HCT116 (cell line): ENCODE data around the gene GBE1. TPM values are rescaled to one million over a fixed set of nuclear protein-coding genes. Genes with fewer than 3 reads are reported as not detected.

ENCODE experiments used
- ATAC-seq: fragments of 200-7000 bp; cut with Tn5 transposase; 2 replicates; pipeline ENCODE4 v1.9.1; 2020; ENCODE audit warnings: mild to moderate bottlenecking, moderate library complexity
- BruUV-seq: library from RNA; stranded (reverse); fragments of 400-500 nt; replicated peaks from 2 replicates; lab custom pipeline; 2021; lab: Mats Ljungman, UMichigan
- CTCF ChIA-PET: fragments of 300-600 bp; sonication (Branson Sonifier 250); formaldehyde crosslinking; loops from one replicate; lab custom pipeline; 2021; ENCODE audit warnings: antibody characterized with exemption; lab: Charles Lee
- POLR2A ChIA-PET: fragments of 300-600, 350-600 bp; sonication (Branson Sonifier 250); formaldehyde crosslinking; loops from one replicate; lab custom pipeline; 2021; ENCODE audit warnings: antibody characterized with exemption; lab: Charles Lee
- RAD21 ChIA-PET, 2 experiments: fragments of 300-600 bp; sonication (Branson Sonifier 250); formaldehyde crosslinking; loops; one replicate each; lab custom pipeline; 2023; ENCODE audit warnings: low total read pairs in 2 of 2; ENCODE audit not compliant: uncharacterized antibody in 2 of 2, unreplicated experiment in 2 of 2, low non-redundant PET in 1 of 2; lab: Charles Lee
- DNase-seq: peaks from one replicate; pipeline ENCODE4 v3.0.0-alpha.2; 2010; ENCODE audit warnings: low read depth, low spot score
- H2AFZ ChIP-seq: fragments of 200-600 bp; shearing (Covaris generic), sonication (generic); 2 replicates; pipeline ENCODE4 v1.6.1; 2017; ENCODE audit warnings: low read depth, mixed run types, mixed read lengths, antibody characterized with exemption, low read length; ENCODE audit not compliant: poor library complexity, severe bottlenecking
- H3K27ac ChIP-seq: 2 replicates; pipeline ENCODE4 v1.5.1; 2012; ENCODE audit warnings: low read depth, low read length
- H3K27me3 ChIP-seq: fragments of 200-600 bp; sonication (generic); 2 replicates; pipeline ENCODE4 v1.6.1; 2016; ENCODE audit warnings: mixed run types, low read length, mixed read lengths; ENCODE audit not compliant: insufficient read depth
- H3K36me3 ChIP-seq, 2 experiments: fragments of 200-500 bp in 1 of 2; fragments of 200-600 bp in 1 of 2; sonication (Bioruptor generic) in 1 of 2; sonication (generic) in 1 of 2; 2 replicates each; pipeline versions ENCODE4 v1.5.1 to v1.6.1; 2014 to 2016; ENCODE audit warnings: low read length in 2 of 2, inconsistent platforms in 1 of 2, mixed read lengths in 1 of 2, mixed run types in 1 of 2; ENCODE audit not compliant: insufficient read depth in 2 of 2, control insufficient read depth in 1 of 2
- H3K4me1 ChIP-seq, 2 experiments: fragments of 200-600 bp in 1 of 2; sonication (generic) in 1 of 2; 2 replicates each; pipeline versions ENCODE4 v1.5.1 to v1.6.1; 2012 to 2017; ENCODE audit warnings: low read length in 2 of 2, inconsistent platforms in 1 of 2, mild to moderate bottlenecking in 1 of 2, mixed read lengths in 1 of 2, mixed run types in 1 of 2, moderate library complexity in 1 of 2; ENCODE audit not compliant: insufficient read depth in 2 of 2, control insufficient read depth in 1 of 2
- H3K4me2 ChIP-seq: fragments of 200-600 bp; sonication (generic); 2 replicates; pipeline ENCODE4 v1.6.1; 2017; ENCODE audit warnings: mixed run types, low read length, mixed read lengths
- H3K4me3 ChIP-seq, 2 experiments: fragments of 200-600 bp in 1 of 2; sonication (generic) in 1 of 2; replicated peaks in 1 of 2; 2 replicates each; pipeline ENCODE4 v1.5.1; 2011 to 2016; ENCODE audit warnings: low read length in 2 of 2, control low read depth in 1 of 2, low read depth in 1 of 2, mild to moderate bottlenecking in 1 of 2, mixed read lengths in 1 of 2, mixed run types in 1 of 2
- H3K79me2 ChIP-seq: fragments of 200-600 bp; sonication (generic); 2 replicates; pipeline ENCODE4 v1.6.1; 2017; ENCODE audit warnings: mild to moderate bottlenecking, mixed run types, low read length, moderate library complexity, mixed read lengths; ENCODE audit not compliant: insufficient read depth
- H3K9ac ChIP-seq: fragments of 200-600 bp; sonication (generic); 2 replicates; pipeline ENCODE4 v1.6.1; 2016; ENCODE audit warnings: low read length, mixed read lengths
- H3K9me2 ChIP-seq: fragments of 200-600 bp; sonication (generic), shearing (Covaris generic); 2 replicates; pipeline ENCODE4 v1.6.1; 2017; ENCODE audit warnings: mixed run types, mild to moderate bottlenecking, moderate library complexity; ENCODE audit not compliant: insufficient read depth
- H3K9me3 ChIP-seq, 2 experiments: fragments of 200-500 bp in 1 of 2; fragments of 200-600 bp in 1 of 2; sonication (Bioruptor generic) in 1 of 2; sonication (generic) in 1 of 2; 2 replicates each; pipeline ENCODE4 v1.6.1; 2014 to 2017; ENCODE audit warnings: low read length in 2 of 2, mixed read lengths in 2 of 2, inconsistent platforms in 1 of 2, low read depth in 1 of 2, mild to moderate bottlenecking in 1 of 2, mixed run types in 1 of 2, moderate library complexity in 1 of 2; ENCODE audit not compliant: control insufficient read depth in 1 of 2, insufficient read depth in 1 of 2
- H4K20me1 ChIP-seq: fragments of 200-600 bp; sonication (generic), shearing (Covaris generic); 2 replicates; pipeline ENCODE4 v1.6.1; 2017; ENCODE audit warnings: mixed run types, mild to moderate bottlenecking, moderate library complexity; ENCODE audit not compliant: insufficient read depth
- CBX3 ChIP-seq: IDR thresholded peaks from 2 replicates; pipeline ENCODE4 v1.6.1; 2012; ENCODE audit warnings: low read depth
- CEBPB ChIP-seq: IDR thresholded peaks from 2 replicates; pipeline ENCODE4 v1.6.1; 2012; ENCODE audit warnings: low read depth
- EGR1 ChIP-seq: IDR thresholded peaks from 2 replicates; pipeline ENCODE4 v1.6.1; 2012; ENCODE audit warnings: low read depth
- EZH2 ChIP-seq: fragments of 200-600 bp; sonication (generic); IDR thresholded peaks from 2 replicates; pipeline ENCODE4 v1.6.1; 2017; ENCODE audit warnings: antibody characterized with exemption, mixed run types
- EZH2phosphoT487 ChIP-seq: fragments of 200-600 bp; IDR thresholded peaks from 2 replicates; pipeline ENCODE4 v1.6.1; 2018; ENCODE audit warnings: antibody characterized with exemption, borderline replicate concordance
- FOSL1 ChIP-seq: IDR thresholded peaks from 2 replicates; pipeline ENCODE4 v1.6.1; 2012; ENCODE audit warnings: low read depth
- POLR2A ChIP-seq: IDR thresholded peaks from 2 replicates; pipeline ENCODE4 v1.7.0; 2011; ENCODE audit warnings: borderline replicate concordance; ENCODE audit not compliant: insufficient read depth, insufficient read length; ENCODE audit errors: extremely low read depth
- POLR2AphosphoS5 ChIP-seq: IDR thresholded peaks from 2 replicates; pipeline ENCODE4 v1.6.1; 2011; ENCODE audit warnings: mild to moderate bottlenecking, low read depth, low read length, moderate library complexity
- RAD21 ChIP-seq: IDR thresholded peaks from 2 replicates; pipeline ENCODE4 v1.6.1; 2012; ENCODE audit warnings: low read depth, mild to moderate bottlenecking
- TCF7L2 ChIP-seq: IDR thresholded peaks from 2 replicates; pipeline ENCODE4 v1.7.0; 2011; ENCODE audit warnings: borderline replicate concordance, inconsistent platforms; ENCODE audit not compliant: insufficient read depth, insufficient read length; ENCODE audit errors: extremely low read depth
- ZFX ChIP-seq: fragments of 450-650 bp; IDR thresholded peaks from 2 replicates; pipeline ENCODE4 v1.6.1; 2017
- intact Hi-C: fragments of 100-400 bp; cut with micrococcal nuclease; formaldehyde crosslinking; loops from 2 replicates; pipeline ENCODE4 v1.10.0; 2022
- total RNA-seq: library from RNA; stranded (reverse); gene quantifications from one replicate; pipeline ENCODE4 v1.2.1, GENCODE V29; 2021; ENCODE audit not compliant: unreplicated experiment
- TF ChIP-seq, protein P1 (sequence below), 3 experiments: fragments of 200-600 bp in 1 of 3; sonication (generic) in 1 of 3; IDR thresholded peaks in 2 of 3; conservative IDR thresholded peaks in 1 of 3; 2 replicates each; pipeline ENCODE4 v1.5.1; 2012 to 2017; ENCODE audit warnings: low read depth in 2 of 3, low read length in 2 of 3, antibody characterized with exemption in 1 of 3, borderline replicate concordance in 1 of 3, control low read depth in 1 of 3, mild to moderate bottlenecking in 1 of 3, mixed read lengths in 1 of 3, mixed run types in 1 of 3, moderate library complexity in 1 of 3; ENCODE audit not compliant: insufficient read depth in 1 of 3
- TF ChIP-seq, protein P2 (sequence below): IDR thresholded peaks from 2 replicates; pipeline ENCODE4 v1.6.1; 2012; ENCODE audit warnings: low read depth
- TF ChIP-seq, protein P3 (sequence below): IDR thresholded peaks from 2 replicates; pipeline ENCODE4 v1.6.1; 2012
- TF ChIP-seq, protein P4 (sequence below): IDR thresholded peaks from 2 replicates; pipeline ENCODE4 v1.6.1; 2012

Gene GBE1
- total RNA-seq, 1 experiment from 2014 or later, result 27.7 TPM

DNA sequence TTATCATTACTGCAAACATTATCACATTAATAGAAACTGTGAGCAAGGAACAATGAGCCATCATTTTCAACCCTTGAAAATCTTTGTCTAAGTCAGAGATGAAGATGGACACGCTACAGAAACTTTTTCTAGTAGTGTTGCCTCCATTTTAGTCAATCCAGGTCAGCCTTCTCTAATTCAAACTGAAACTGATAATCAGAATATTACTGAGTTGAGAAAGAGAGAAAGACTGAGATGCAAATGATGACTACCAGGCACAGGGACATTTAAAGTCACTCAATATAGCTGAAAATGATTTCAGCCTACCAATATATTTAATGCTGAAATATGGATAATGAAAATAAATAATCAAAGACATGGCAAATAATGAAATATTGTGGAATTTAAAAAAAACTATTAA is 261.4 kb downstream of the GBE1 start:
- Histone ChIP-seq H3K4me1 (no peaks in the 10 kb centered on the region), H3K79me2 (no peaks in the 10 kb centered on the region), H3K36me3 (no peaks in the 10 kb centered on the region), H3K4me2 (no peak overlapping the region), H3K9me3 (no peaks in the 10 kb centered on the region), H3K4me3 (no peak overlapping the region), H3K27ac (no peak overlapping the region), H4K20me1 (no peaks in the 10 kb centered on the region), H2AFZ (no peak overlapping the region), H3K27me3 (no peaks in the 10 kb centered on the region), H3K9ac (no peak overlapping the region), H3K9me2 (no peaks in the 10 kb centered on the region)
- ChIA-PET POLR2A (no interaction called here), RAD21 (no interaction called here), CTCF (no interaction called here)
- no peak for ATAC-seq
- DNase-seq, result no peak
- TF ChIP-seq ZFX, result no peak
- BruUV-seq, result no TSS peak
- intact Hi-C loops, result no loop called here

DNA sequence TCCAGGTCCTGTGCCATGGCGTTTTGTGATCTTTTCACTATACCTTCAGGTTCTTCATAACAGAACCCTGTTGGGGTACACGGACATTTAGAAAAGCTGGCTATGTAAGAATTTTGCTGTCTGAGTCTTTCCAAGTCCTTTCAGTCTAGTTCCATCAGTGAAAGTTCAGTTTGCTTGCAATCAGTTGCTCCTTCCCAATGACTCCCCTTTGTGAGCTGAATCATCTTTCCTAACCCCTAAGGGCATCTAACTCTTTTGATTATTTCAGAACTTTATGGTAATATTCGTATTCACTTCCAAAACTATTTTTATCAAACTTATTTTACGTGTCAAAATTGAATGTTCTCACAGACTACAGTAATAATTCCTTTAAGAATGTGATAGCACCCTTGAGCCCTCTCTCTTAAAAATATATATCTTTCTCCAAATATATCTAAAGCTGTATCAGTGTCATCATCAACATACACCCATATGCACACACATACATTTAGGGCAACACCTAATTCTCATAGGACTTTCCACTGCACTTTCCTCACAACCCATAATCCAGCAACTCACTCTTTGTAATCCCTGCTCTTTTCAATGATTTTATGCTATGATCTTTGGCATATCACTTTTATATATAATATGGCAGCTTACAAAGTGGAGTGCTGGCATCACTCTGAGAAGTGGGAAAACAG is 263.7 kb downstream of the GBE1 start:
- Histone ChIP-seq H3K4me1 (no peaks in the 10 kb centered on the region), H3K9me3 (no peaks in the 10 kb centered on the region), H2AFZ (no peak overlapping the region), H3K36me3 (no peaks in the 10 kb centered on the region), H3K27ac (no peak overlapping the region), H3K4me3 (no peak overlapping the region), H3K9me2 (no peaks in the 10 kb centered on the region), H3K79me2 (no peaks in the 10 kb centered on the region), H3K9ac (no peak overlapping the region), H3K4me2 (no peak overlapping the region), H4K20me1 (no peaks in the 10 kb centered on the region), H3K27me3 (no peaks in the 10 kb centered on the region)
- ChIA-PET CTCF (no interaction called here), RAD21 (no interaction called here), POLR2A (no interaction called here)
- intact Hi-C loops, result no loop called here
- TF ChIP-seq EZH2phosphoT487 (no peak), POLR2A (no peak), CEBPB (no peak), CBX3 (no peak), POLR2AphosphoS5 (no peak), RAD21 (no peak), ZFX (no peak), TCF7L2 (no peak), EGR1 (no peak), EZH2 (no peak), FOSL1 (no peak)
- TF ChIP-seq, protein P1, sequence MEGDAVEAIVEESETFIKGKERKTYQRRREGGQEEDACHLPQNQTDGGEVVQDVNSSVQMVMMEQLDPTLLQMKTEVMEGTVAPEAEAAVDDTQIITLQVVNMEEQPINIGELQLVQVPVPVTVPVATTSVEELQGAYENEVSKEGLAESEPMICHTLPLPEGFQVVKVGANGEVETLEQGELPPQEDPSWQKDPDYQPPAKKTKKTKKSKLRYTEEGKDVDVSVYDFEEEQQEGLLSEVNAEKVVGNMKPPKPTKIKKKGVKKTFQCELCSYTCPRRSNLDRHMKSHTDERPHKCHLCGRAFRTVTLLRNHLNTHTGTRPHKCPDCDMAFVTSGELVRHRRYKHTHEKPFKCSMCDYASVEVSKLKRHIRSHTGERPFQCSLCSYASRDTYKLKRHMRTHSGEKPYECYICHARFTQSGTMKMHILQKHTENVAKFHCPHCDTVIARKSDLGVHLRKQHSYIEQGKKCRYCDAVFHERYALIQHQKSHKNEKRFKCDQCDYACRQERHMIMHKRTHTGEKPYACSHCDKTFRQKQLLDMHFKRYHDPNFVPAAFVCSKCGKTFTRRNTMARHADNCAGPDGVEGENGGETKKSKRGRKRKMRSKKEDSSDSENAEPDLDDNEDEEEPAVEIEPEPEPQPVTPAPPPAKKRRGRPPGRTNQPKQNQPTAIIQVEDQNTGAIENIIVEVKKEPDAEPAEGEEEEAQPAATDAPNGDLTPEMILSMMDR (IDR thresholded peaks at IDR 0.05 in 2 of 3, conservative IDR thresholded peaks at IDR 0.05 in 1 of 3; ENCODE audit: borderline replicate concordance in 1 of 3, insufficient read depth in 1 of 3, low read depth in 2 of 3, low read length in 2 of 3), result no peak
- TF ChIP-seq, protein P2, sequence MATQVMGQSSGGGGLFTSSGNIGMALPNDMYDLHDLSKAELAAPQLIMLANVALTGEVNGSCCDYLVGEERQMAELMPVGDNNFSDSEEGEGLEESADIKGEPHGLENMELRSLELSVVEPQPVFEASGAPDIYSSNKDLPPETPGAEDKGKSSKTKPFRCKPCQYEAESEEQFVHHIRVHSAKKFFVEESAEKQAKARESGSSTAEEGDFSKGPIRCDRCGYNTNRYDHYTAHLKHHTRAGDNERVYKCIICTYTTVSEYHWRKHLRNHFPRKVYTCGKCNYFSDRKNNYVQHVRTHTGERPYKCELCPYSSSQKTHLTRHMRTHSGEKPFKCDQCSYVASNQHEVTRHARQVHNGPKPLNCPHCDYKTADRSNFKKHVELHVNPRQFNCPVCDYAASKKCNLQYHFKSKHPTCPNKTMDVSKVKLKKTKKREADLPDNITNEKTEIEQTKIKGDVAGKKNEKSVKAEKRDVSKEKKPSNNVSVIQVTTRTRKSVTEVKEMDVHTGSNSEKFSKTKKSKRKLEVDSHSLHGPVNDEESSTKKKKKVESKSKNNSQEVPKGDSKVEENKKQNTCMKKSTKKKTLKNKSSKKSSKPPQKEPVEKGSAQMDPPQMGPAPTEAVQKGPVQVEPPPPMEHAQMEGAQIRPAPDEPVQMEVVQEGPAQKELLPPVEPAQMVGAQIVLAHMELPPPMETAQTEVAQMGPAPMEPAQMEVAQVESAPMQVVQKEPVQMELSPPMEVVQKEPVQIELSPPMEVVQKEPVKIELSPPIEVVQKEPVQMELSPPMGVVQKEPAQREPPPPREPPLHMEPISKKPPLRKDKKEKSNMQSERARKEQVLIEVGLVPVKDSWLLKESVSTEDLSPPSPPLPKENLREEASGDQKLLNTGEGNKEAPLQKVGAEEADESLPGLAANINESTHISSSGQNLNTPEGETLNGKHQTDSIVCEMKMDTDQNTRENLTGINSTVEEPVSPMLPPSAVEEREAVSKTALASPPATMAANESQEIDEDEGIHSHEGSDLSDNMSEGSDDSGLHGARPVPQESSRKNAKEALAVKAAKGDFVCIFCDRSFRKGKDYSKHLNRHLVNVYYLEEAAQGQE, result no peak
- TF ChIP-seq, protein P3, sequence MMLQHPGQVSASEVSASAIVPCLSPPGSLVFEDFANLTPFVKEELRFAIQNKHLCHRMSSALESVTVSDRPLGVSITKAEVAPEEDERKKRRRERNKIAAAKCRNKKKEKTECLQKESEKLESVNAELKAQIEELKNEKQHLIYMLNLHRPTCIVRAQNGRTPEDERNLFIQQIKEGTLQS, result no peak
- TF ChIP-seq, protein P4, sequence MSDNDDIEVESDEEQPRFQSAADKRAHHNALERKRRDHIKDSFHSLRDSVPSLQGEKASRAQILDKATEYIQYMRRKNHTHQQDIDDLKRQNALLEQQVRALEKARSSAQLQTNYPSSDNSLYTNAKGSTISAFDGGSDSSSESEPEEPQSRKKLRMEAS, result no peak
- DNase-seq (no peak), ATAC-seq (no peak)
- no TSS peak for BruUV-seq
